ENCODE data around the gene CREM. TPM values are rescaled to one million over a fixed set of nuclear protein-coding genes. Genes with fewer than 3 reads are reported as not detected.
A peak's percentile ranks its signal among the peaks of the same experiment; 100 is the strongest.

CREM gene
- total RNA-seq, 5 donors from 2014 or later (not counting 1 experiment from before 2014, with no cell fraction given), result 20.6 to 57.2 (median 26.0) TPM

GRCh38 chr10:35140727-35141126, 14.1 kb downstream of the CREM start:
- ATAC-seq (replicated peaks in 1 of 4) (no peak), DNase-seq (no peak)
- no peaks in the 10 kb centered on the region for H3K27me3 ChIP-seq (replicated peaks in 1 of 2; ENCODE audit: control insufficient read depth in 2 of 2, extremely low read depth in 1 of 2, insufficient read depth in 2 of 2, low read length in 1 of 2)
- Mint-ChIP-seq H3K4me3 (no peak overlapping the region), H3K4me1 (peaks cover 13 to 20% (median 14%) of the 10 kb centered on the region in 3 donors), H3K27me3 (no peaks in the 10 kb centered on the region), H3K27ac (no peak overlapping the region), H3K9me3 (no peaks in the 10 kb centered on the region), H3K36me3 (peaks cover 5% of the 10 kb centered on the region)
- 55% methylated on average over 2 of the region's 3 CpGs for WGBS (ENCODE audit: insufficient coverage)
- H3K4me1 ChIP-seq (ENCODE audit: control insufficient read depth in 1 of 2, extremely low read depth in 1 of 2, insufficient read depth in 2 of 2, low read length in 2 of 2), result peaks cover 0 to 12% of the 10 kb centered on the region in 2 experiments
- ChIA-PET CTCF (interaction anchor here in 1 of 2 donors (2.1 kb wide), 1 partner anchor 55 kb away, joined by 6 read pairs; no protein-coding TSS in a partner anchor), POLR2A (no interaction called here)
- H3K4me3 ChIP-seq (ENCODE audit: control insufficient read depth in 1 of 2, extremely low read depth in 1 of 2, low read length in 1 of 2), result no peak overlapping the region
- H3K27ac ChIP-seq (ENCODE audit: low read length), result no peak overlapping the region
- peaks cover 3 to 4% of the 10 kb centered on the region in 2 donors for H3K36me3 ChIP-seq (ENCODE audit: control insufficient read depth in 2 of 2, extremely low read depth in 1 of 2, insufficient read depth in 1 of 2, low read length in 1 of 2)
- H3K9me3 ChIP-seq, result no peaks in the 10 kb centered on the region

GRCh38 chr10:35150308-35150707, 23.7 kb downstream of the CREM start:
- ChIA-PET POLR2A (interaction anchor here in 1 of 2 donors (1.0 to 2.6 kb wide), 3 partner anchors 22 to 45 kb away, joined by 4 to 42 read pairs (median 10); partner anchors contain the start of gene CREM), CTCF (interaction anchor here (0.7 to 2.1 kb wide), 5 partner anchors 18 to 79 kb away, joined by 3 to 38 read pairs (median 4); no protein-coding TSS in a partner anchor)
- no peaks in the 10 kb centered on the region for H3K27me3 ChIP-seq (replicated peaks in 1 of 2; ENCODE audit: control insufficient read depth in 2 of 2, extremely low read depth in 1 of 2, insufficient read depth in 2 of 2, low read length in 1 of 2)
- Mint-ChIP-seq H3K27ac (peak overlapping the region; percentile 75 to 88), H3K36me3 (peaks cover 17% of the 10 kb centered on the region), H3K27me3 (no peaks in the 10 kb centered on the region), H3K4me1 (peaks cover 27 to 38% (median 37%) of the 10 kb centered on the region in 3 donors), H3K4me3 (peak overlapping the region in 2 of 3 donors; percentile 40 to 59), H3K9me3 (no peaks in the 10 kb centered on the region)
- no peak overlapping the region for H3K4me3 ChIP-seq (ENCODE audit: control insufficient read depth in 1 of 2, extremely low read depth in 1 of 2, low read length in 1 of 2)
- WGBS (ENCODE audit: insufficient coverage), result 100% methylated on average over 3 of the region's 6 CpGs
- DNase-seq (no peak), ATAC-seq (replicated peaks in 1 of 4) (no peak)
- H3K4me1 ChIP-seq (ENCODE audit: control insufficient read depth in 1 of 2, extremely low read depth in 1 of 2, insufficient read depth in 2 of 2, low read length in 2 of 2), result peaks cover 11 to 19% of the 10 kb centered on the region in 2 experiments
- no peaks in the 10 kb centered on the region for H3K9me3 ChIP-seq
- H3K36me3 ChIP-seq (ENCODE audit: control insufficient read depth in 2 of 2, extremely low read depth in 1 of 2, insufficient read depth in 1 of 2, low read length in 1 of 2), result no peaks in the 10 kb centered on the region
- peak overlapping the region; percentile 72 for H3K27ac ChIP-seq (ENCODE audit: low read length)

- no peak overlapping the region for H3K4me3 ChIP-seq (ENCODE audit: control insufficient read depth in 1 of 2, extremely low read depth in 1 of 2, low read length in 1 of 2)
- no peak overlapping the region for H3K4me3 Mint-ChIP-seq
- peaks cover 27 to 38% (median 35%) of the 10 kb centered on the region in 3 donors for H3K4me1 Mint-ChIP-seq
- H3K36me3 Mint-ChIP-seq, result peaks cover 21% of the 10 kb centered on the region
- no peaks in the 10 kb centered on the region for H3K36me3 ChIP-seq (ENCODE audit: control insufficient read depth in 2 of 2, extremely low read depth in 1 of 2, insufficient read depth in 1 of 2, low read length in 1 of 2)
- H3K4me1 ChIP-seq (ENCODE audit: control insufficient read depth in 1 of 2, extremely low read depth in 1 of 2, insufficient read depth in 2 of 2, low read length in 2 of 2), result peaks cover 11 to 19% of the 10 kb centered on the region in 2 experiments
- H3K27me3 Mint-ChIP-seq, result no peaks in the 10 kb centered on the region
- ATAC-seq (replicated peaks in 1 of 4) (no peak), DNase-seq (no peak)
- H3K27ac Mint-ChIP-seq, result no peak overlapping the region
- H3K9me3 Mint-ChIP-seq, result no peaks in the 10 kb centered on the region
- WGBS (ENCODE audit: insufficient coverage), result 100% methylated on average over 3 of the region's 3 CpGs
- no peaks in the 10 kb centered on the region for H3K27me3 ChIP-seq (replicated peaks in 1 of 2; ENCODE audit: control insufficient read depth in 2 of 2, extremely low read depth in 1 of 2, insufficient read depth in 2 of 2, low read length in 1 of 2)
- ChIA-PET POLR2A (interaction anchor here (0.5 to 0.6 kb wide), 4 partner anchors 18 to 65 kb away, joined by 3 to 6 read pairs (median 4); no protein-coding TSS in a partner anchor), CTCF (interaction anchor here in 1 of 2 donors (1.2 to 1.3 kb wide), 2 partner anchors 16 to 19 kb away, joined by 3 to 9 read pairs; no protein-coding TSS in a partner anchor)
- no peak overlapping the region for H3K27ac ChIP-seq (ENCODE audit: low read length)
- H3K9me3 ChIP-seq, result no peaks in the 10 kb centered on the region
These were observed 26.3 kb downstream of the CREM start for GRCh38 chr10:35152992-35153391.

GRCh38 chr10:35153716-35154115, 27.1 kb downstream of the CREM start:
- 100% methylated on average over 1 of the region's 4 CpGs for WGBS (ENCODE audit: insufficient coverage)
- ChIA-PET CTCF (interaction anchor here (0.6 to 1.3 kb wide), 2 partner anchors 16 to 26 kb away, joined by 3 to 5 read pairs; no protein-coding TSS in a partner anchor), POLR2A (interaction anchor here in 1 of 2 donors (0.6 kb wide), 2 partner anchors 27 to 64 kb away, joined by 3 to 4 read pairs; no protein-coding TSS in a partner anchor)
- H3K36me3 Mint-ChIP-seq, result peaks cover 21% of the 10 kb centered on the region
- Histone ChIP-seq H3K4me1 (ENCODE audit: control insufficient read depth in 1 of 2, extremely low read depth in 1 of 2, insufficient read depth in 2 of 2, low read length in 2 of 2) (peaks cover 11 to 19% of the 10 kb centered on the region in 2 experiments), H3K27me3 (replicated peaks in 1 of 2; ENCODE audit: control insufficient read depth in 2 of 2, extremely low read depth in 1 of 2, insufficient read depth in 2 of 2, low read length in 1 of 2) (no peaks in the 10 kb centered on the region), H3K4me3 (ENCODE audit: control insufficient read depth in 1 of 2, extremely low read depth in 1 of 2, low read length in 1 of 2) (no peak overlapping the region), H3K36me3 (ENCODE audit: control insufficient read depth in 2 of 2, extremely low read depth in 1 of 2, insufficient read depth in 1 of 2, low read length in 1 of 2) (no peaks in the 10 kb centered on the region), H3K9me3 (no peaks in the 10 kb centered on the region), H3K27ac (ENCODE audit: low read length) (no peak overlapping the region)
- no peaks in the 10 kb centered on the region for H3K9me3 Mint-ChIP-seq
- H3K4me1 Mint-ChIP-seq, result peaks cover 27 to 38% (median 31%) of the 10 kb centered on the region in 3 donors
- no peak overlapping the region for H3K4me3 Mint-ChIP-seq
- H3K27ac Mint-ChIP-seq, result no peak overlapping the region
- ATAC-seq (replicated peaks in 1 of 4) (no peak), DNase-seq (no peak)
- H3K27me3 Mint-ChIP-seq, result no peaks in the 10 kb centered on the region

GRCh38 chr10:35160743-35161142, 34.1 kb downstream of the CREM start:
- CTCF ChIA-PET, result interaction anchor here in 1 of 2 donors (0.5 kb wide), 1 partner anchor 80 kb away, joined by 4 read pairs; no protein-coding TSS in a partner anchor

GRCh38 chr10:35161906-35162305, 35.3 kb downstream of the CREM start:
- H3K27me3 ChIP-seq (replicated peaks in 1 of 2; ENCODE audit: control insufficient read depth in 2 of 2, extremely low read depth in 1 of 2, insufficient read depth in 2 of 2, low read length in 1 of 2), result no peaks in the 10 kb centered on the region
- Mint-ChIP-seq H3K36me3 (peaks cover 15% of the 10 kb centered on the region), H3K27ac (no peak overlapping the region), H3K4me3 (no peak overlapping the region), H3K4me1 (no peaks in the 10 kb centered on the region), H3K9me3 (peaks cover 0 to 3% (median 0%) of the 10 kb centered on the region in 3 donors), H3K27me3 (no peaks in the 10 kb centered on the region)
- H3K4me3 ChIP-seq (ENCODE audit: control insufficient read depth in 1 of 2, extremely low read depth in 1 of 2, low read length in 1 of 2), result no peak overlapping the region
- no peak overlapping the region for H3K27ac ChIP-seq (ENCODE audit: low read length)
- ChIA-PET POLR2A (no interaction called here), CTCF (no interaction called here)
- ATAC-seq (replicated peaks in 1 of 4) (no peak), DNase-seq (no peak)
- H3K9me3 ChIP-seq, result no peaks in the 10 kb centered on the region
- H3K4me1 ChIP-seq (ENCODE audit: control insufficient read depth in 1 of 2, extremely low read depth in 1 of 2, insufficient read depth in 2 of 2, low read length in 2 of 2), result no peaks in the 10 kb centered on the region
- WGBS (ENCODE audit: insufficient coverage), result no CpG with 5 or more reads among the region's 2 CpGs
- H3K36me3 ChIP-seq (ENCODE audit: control insufficient read depth in 2 of 2, extremely low read depth in 1 of 2, insufficient read depth in 1 of 2, low read length in 1 of 2), result no peaks in the 10 kb centered on the region

More at GRCh38 chr10:35160743-35161142, 34.1 kb downstream of the CREM start:
- Histone ChIP-seq H3K27ac (ENCODE audit: low read length) (no peak overlapping the region), H3K27me3 (replicated peaks in 1 of 2; ENCODE audit: control insufficient read depth in 2 of 2, extremely low read depth in 1 of 2, insufficient read depth in 2 of 2, low read length in 1 of 2) (no peaks in the 10 kb centered on the region), H3K4me3 (ENCODE audit: control insufficient read depth in 1 of 2, extremely low read depth in 1 of 2, low read length in 1 of 2) (no peak overlapping the region), H3K36me3 (ENCODE audit: control insufficient read depth in 2 of 2, extremely low read depth in 1 of 2, insufficient read depth in 1 of 2, low read length in 1 of 2) (no peaks in the 10 kb centered on the region), H3K4me1 (ENCODE audit: control insufficient read depth in 1 of 2, extremely low read depth in 1 of 2, insufficient read depth in 2 of 2, low read length in 2 of 2) (no peaks in the 10 kb centered on the region), H3K9me3 (no peaks in the 10 kb centered on the region)
- Mint-ChIP-seq H3K9me3 (peaks cover 0 to 3% (median 0%) of the 10 kb centered on the region in 3 donors), H3K4me3 (no peak overlapping the region), H3K27me3 (no peaks in the 10 kb centered on the region), H3K4me1 (no peaks in the 10 kb centered on the region), H3K36me3 (peaks cover 19% of the 10 kb centered on the region), H3K27ac (no peak overlapping the region)
- ATAC-seq (replicated peaks in 1 of 4), result no peak
- no CpG with 5 or more reads among the region's 1 CpG for WGBS (ENCODE audit: insufficient coverage)
- no peak for DNase-seq
- POLR2A ChIA-PET, result interaction anchor here in 1 of 2 donors (0.5 kb wide), 1 partner anchor 45 kb away, joined by 3 read pairs; no protein-coding TSS in a partner anchor
